DOHH2 (cell line): ENCODE results near the gene PDE1C.

Source experiments
- H3F3A ChIP-seq: fragments of 200-600 bp; sonication (generic), shearing (Covaris generic); 2 replicates; pipeline ENCODE4 v1.6.0; 2016; ENCODE audit warnings: antibody characterized with exemption, mild to moderate bottlenecking; ENCODE audit not compliant: control insufficient read depth, insufficient read depth
- H3K27ac ChIP-seq: fragments of 200-600 bp; sonication (generic); 2 replicates; pipeline ENCODE4 v1.5.1; 2014; ENCODE audit warnings: low read depth, mild to moderate bottlenecking, low read length, moderate library complexity
- H3K27me3 ChIP-seq: fragments of 200-600 bp; sonication (generic); 2 replicates; pipeline ENCODE4 v1.6.1; 2014; ENCODE audit warnings: mild to moderate bottlenecking, low read length, mixed read lengths; ENCODE audit not compliant: control insufficient read depth
- H3K36me3 ChIP-seq: fragments of 200-600 bp; sonication (generic); 2 replicates; pipeline ENCODE4 v1.6.1; 2014; ENCODE audit warnings: mild to moderate bottlenecking, low read length, moderate library complexity, mixed read lengths; ENCODE audit not compliant: control insufficient read depth
- H3K4me1 ChIP-seq: fragments of 200-600 bp; sonication (generic); 2 replicates; pipeline ENCODE4 v1.6.1; 2014; ENCODE audit warnings: mild to moderate bottlenecking, low read length, mixed read lengths; ENCODE audit not compliant: control insufficient read depth
- H3K4me2 ChIP-seq: fragments of 200-600 bp; sonication (generic); 2 replicates; pipeline ENCODE4 v1.6.0; 2014; ENCODE audit warnings: mild to moderate bottlenecking, low read length, moderate library complexity
- H3K4me3 ChIP-seq: fragments of 200-600 bp; sonication (generic); 2 replicates; pipeline ENCODE4 v1.5.1; 2014; ENCODE audit warnings: mild to moderate bottlenecking, low read length, mixed read lengths
- H3K79me2 ChIP-seq: fragments of 200-600 bp; sonication (generic); 2 replicates; pipeline ENCODE4 v1.6.1; 2014; ENCODE audit warnings: mild to moderate bottlenecking, low read length, mixed read lengths; ENCODE audit not compliant: control insufficient read depth
- H3K9me2 ChIP-seq: fragments of 200-600 bp; sonication (generic); replicated peaks from 2 replicates; pipeline ENCODE4 v1.6.1; 2014; ENCODE audit warnings: mild to moderate bottlenecking, low read length, mixed read lengths; ENCODE audit not compliant: control insufficient read depth
- H3K9me3 ChIP-seq: fragments of 200-600 bp; sonication (generic); 2 replicates; pipeline ENCODE4 v1.6.1; 2014; ENCODE audit warnings: antibody characterized with exemption, low read length, mixed read lengths; ENCODE audit not compliant: control insufficient read depth, insufficient read depth
- H4K20me1 ChIP-seq: fragments of 200-600 bp; sonication (generic); 2 replicates; pipeline ENCODE4 v1.6.0; 2014; ENCODE audit warnings: low read depth, mild to moderate bottlenecking, antibody characterized with exemption, low read length, moderate library complexity; ENCODE audit not compliant: control insufficient read depth, insufficient read depth
- CTCF ChIP-seq: fragments of 200-600 bp; sonication (generic); IDR thresholded peaks from one replicate; pipeline ENCODE4 v1.5.1; 2014; ENCODE audit warnings: antibody characterized with exemption, mild to moderate bottlenecking, low read depth, low read length; ENCODE audit not compliant: poor library complexity, severe bottlenecking
- EZH2phosphoT487 ChIP-seq: fragments of 200-600 bp; sonication (generic); IDR thresholded peaks from 2 replicates; pipeline ENCODE4 v1.6.1; 2017; ENCODE audit warnings: borderline replicate concordance, mild to moderate bottlenecking, antibody characterized with exemption, low read length, moderate library complexity, mixed read lengths

PDE1C gene

GRCh38 chr7:32093415-32094408 lies 23.5 kb upstream of the PDE1C start:
- no peak overlapping the region for H3K4me3 ChIP-seq
- H3K9me3 ChIP-seq = no peaks in the 10 kb centered on the region
- H3K4me2 ChIP-seq = no peak overlapping the region
- H3K9me2 ChIP-seq = no peaks in the 10 kb centered on the region
- H3K4me1 ChIP-seq = no peaks in the 10 kb centered on the region
- no peaks in the 10 kb centered on the region for H3K36me3 ChIP-seq
- H3K79me2 ChIP-seq = no peaks in the 10 kb centered on the region
- no peaks in the 10 kb centered on the region for H4K20me1 ChIP-seq
- TF ChIP-seq EZH2phosphoT487 (no peak), CTCF (no peak)
- H3F3A ChIP-seq = no peaks in the 10 kb centered on the region
- H3K27ac ChIP-seq = no peak overlapping the region
- no peaks in the 10 kb centered on the region for H3K27me3 ChIP-seq

- Histone ChIP-seq H3K36me3 (no peaks in the 10 kb centered on the region), H3K27me3 (no peaks in the 10 kb centered on the region), H3K27ac (no peak overlapping the region), H3K4me1 (no peaks in the 10 kb centered on the region), H3F3A (no peaks in the 10 kb centered on the region), H3K9me3 (no peaks in the 10 kb centered on the region), H3K79me2 (no peaks in the 10 kb centered on the region), H3K9me2 (no peaks in the 10 kb centered on the region), H4K20me1 (no peaks in the 10 kb centered on the region), H3K4me3 (no peak overlapping the region), H3K4me2 (no peak overlapping the region)
- TF ChIP-seq CTCF = no peak
- no peak for TF ChIP-seq EZH2phosphoT487
These were observed 22.1 kb upstream of the PDE1C start for GRCh38 chr7:32092346-32092745.

- Histone ChIP-seq H3K9me2 (no peaks in the 10 kb centered on the region), H3K9me3 (no peaks in the 10 kb centered on the region), H3K27me3 (no peaks in the 10 kb centered on the region), H3K4me2 (no peak overlapping the region), H3K4me3 (no peak overlapping the region), H3F3A (no peaks in the 10 kb centered on the region), H4K20me1 (no peaks in the 10 kb centered on the region), H3K27ac (no peak overlapping the region), H3K36me3 (no peaks in the 10 kb centered on the region), H3K79me2 (no peaks in the 10 kb centered on the region), H3K4me1 (no peaks in the 10 kb centered on the region)
- TF ChIP-seq CTCF (no peak), EZH2phosphoT487 (no peak)
These were observed 21.5 kb upstream of the PDE1C start for GRCh38 chr7:32091608-32092210.
